SK-N-MC (cell line): ENCODE data around the gene C12orf56.

Source experiments
- EZH2 ChIP-seq: fragments of 200-600 bp; sonication (generic); IDR thresholded peaks from one replicate; pipeline ENCODE4 v1.6.1; 2017; ENCODE audit warnings: antibody characterized with exemption
- POLR2AphosphoS5 ChIP-seq: IDR thresholded peaks from 2 replicates; pipeline ENCODE4 v1.6.1; 2012; ENCODE audit warnings: mild to moderate bottlenecking, low read depth, low read length, borderline replicate concordance

GRCh38 chr12:64440100-64440499 is 49.5 kb upstream of the C12orf56 start:
- no peak for TF ChIP-seq EZH2
- no peak for TF ChIP-seq POLR2AphosphoS5
